Panc1 (cell line): Measurements from ENCODE around the gene PILRA.

ENCODE experiments used
- POLR2AphosphoS5 ChIP-seq: IDR thresholded peaks from 2 replicates; pipeline ENCODE4 v1.6.1; 2012; ENCODE audit warnings: mild to moderate bottlenecking, low read depth, low read length, moderate library complexity
- TF ChIP-seq, protein P1 (sequence below): fragments of 450-650 bp; IDR thresholded peaks from 2 replicates; pipeline ENCODE4 v1.5.1; 2017; ENCODE audit warnings: mild to moderate bottlenecking

DNA sequence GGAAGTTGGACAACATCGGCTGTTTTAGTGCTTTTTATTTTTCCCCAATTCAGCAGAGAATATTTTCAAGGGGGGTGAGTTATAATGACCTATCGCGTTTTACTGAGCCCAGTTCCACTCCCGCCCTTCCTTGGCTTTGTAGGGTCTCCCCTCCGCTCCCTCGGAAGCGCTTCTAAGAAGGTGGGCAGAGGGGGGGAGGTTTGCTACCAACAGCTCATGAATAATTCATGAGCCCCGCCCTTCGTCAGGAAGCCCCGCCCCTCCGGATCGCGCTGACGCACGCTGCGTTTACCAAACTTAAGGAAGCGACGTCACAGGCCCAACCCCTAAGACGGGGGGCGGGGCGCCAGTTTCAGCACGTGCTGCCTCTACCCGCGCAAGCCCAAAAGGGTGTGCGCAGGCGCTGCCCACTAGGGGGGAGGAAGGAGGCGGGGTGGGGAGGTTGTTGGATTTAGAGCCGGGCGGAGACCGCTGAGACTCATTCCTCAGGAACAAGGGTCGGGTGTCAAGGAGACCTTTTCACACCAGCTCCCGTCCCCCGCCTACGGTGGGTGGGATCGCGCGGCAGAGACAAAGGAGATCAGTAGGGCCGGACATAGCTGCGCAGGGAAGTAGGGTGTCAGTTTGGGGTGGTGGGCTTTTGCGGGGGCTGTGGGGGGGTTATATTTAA, 55.8 kb downstream of the PILRA start:
- TF ChIP-seq, protein P1, sequence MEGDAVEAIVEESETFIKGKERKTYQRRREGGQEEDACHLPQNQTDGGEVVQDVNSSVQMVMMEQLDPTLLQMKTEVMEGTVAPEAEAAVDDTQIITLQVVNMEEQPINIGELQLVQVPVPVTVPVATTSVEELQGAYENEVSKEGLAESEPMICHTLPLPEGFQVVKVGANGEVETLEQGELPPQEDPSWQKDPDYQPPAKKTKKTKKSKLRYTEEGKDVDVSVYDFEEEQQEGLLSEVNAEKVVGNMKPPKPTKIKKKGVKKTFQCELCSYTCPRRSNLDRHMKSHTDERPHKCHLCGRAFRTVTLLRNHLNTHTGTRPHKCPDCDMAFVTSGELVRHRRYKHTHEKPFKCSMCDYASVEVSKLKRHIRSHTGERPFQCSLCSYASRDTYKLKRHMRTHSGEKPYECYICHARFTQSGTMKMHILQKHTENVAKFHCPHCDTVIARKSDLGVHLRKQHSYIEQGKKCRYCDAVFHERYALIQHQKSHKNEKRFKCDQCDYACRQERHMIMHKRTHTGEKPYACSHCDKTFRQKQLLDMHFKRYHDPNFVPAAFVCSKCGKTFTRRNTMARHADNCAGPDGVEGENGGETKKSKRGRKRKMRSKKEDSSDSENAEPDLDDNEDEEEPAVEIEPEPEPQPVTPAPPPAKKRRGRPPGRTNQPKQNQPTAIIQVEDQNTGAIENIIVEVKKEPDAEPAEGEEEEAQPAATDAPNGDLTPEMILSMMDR: no peak
- TF ChIP-seq POLR2AphosphoS5: peak; percentile 92
